ENCODE measurements around the gene EMILIN2.

Gene EMILIN2

DNA sequence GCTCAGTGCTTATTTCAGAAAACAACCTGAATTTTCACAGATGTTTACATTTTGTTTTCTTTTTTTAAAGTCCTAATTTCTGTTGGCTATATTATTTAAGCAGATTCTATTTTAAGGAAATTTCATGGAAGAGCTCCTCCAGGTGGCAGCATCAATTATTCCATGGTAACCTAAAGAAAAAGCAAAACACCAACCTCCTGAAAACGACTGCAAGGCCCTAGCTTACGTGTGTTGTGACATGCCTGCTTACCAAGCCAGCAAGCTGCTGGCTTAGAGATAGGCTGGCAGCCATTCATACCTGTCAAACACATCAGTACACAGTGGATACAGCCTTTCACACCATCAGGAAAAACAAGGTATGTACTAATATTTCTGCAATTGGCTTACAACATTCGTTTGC lies 101.2 kb downstream of the EMILIN2 start:
- H3K27me3 Mint-ChIP-seq (ENCODE audit: low read depth): no peaks in the 10 kb centered on the region

DNA sequence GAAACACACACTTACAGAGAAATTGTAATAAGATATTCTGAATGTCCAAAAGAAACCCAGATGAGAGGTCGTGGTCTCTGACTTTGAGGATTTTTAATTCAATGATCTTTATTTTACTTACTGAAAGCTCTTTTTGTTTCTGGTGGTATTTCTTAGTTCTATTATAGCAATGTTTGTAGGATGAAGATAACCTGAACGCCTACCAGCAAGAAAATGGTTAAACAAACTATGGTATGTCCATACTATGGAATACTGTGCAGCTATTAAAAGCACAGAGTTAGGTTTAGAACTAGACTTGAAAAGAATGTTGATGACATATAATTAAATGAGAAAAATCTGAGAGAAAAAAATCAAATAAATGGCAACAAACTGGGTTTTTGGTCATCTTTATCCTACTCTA lies 105.8 kb downstream of the EMILIN2 start:
- Mint-ChIP-seq H3K27me3 (ENCODE audit: low read depth) (no peaks in the 10 kb centered on the region), H3K9me3 (no peaks in the 10 kb centered on the region), H3K36me3 (ENCODE audit: low read depth) (peaks cover 70% of the 10 kb centered on the region), H3K4me1 (no peaks in the 10 kb centered on the region), H3K4me3 (no peak overlapping the region), H3K27ac (no peak overlapping the region)
- TF ChIP-seq, protein P1, sequence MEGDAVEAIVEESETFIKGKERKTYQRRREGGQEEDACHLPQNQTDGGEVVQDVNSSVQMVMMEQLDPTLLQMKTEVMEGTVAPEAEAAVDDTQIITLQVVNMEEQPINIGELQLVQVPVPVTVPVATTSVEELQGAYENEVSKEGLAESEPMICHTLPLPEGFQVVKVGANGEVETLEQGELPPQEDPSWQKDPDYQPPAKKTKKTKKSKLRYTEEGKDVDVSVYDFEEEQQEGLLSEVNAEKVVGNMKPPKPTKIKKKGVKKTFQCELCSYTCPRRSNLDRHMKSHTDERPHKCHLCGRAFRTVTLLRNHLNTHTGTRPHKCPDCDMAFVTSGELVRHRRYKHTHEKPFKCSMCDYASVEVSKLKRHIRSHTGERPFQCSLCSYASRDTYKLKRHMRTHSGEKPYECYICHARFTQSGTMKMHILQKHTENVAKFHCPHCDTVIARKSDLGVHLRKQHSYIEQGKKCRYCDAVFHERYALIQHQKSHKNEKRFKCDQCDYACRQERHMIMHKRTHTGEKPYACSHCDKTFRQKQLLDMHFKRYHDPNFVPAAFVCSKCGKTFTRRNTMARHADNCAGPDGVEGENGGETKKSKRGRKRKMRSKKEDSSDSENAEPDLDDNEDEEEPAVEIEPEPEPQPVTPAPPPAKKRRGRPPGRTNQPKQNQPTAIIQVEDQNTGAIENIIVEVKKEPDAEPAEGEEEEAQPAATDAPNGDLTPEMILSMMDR (IDR thresholded peaks at IDR 0.05; ENCODE audit: unreplicated experiment in 3 of 3): no peak

More for the DNA sequence above, 101.2 kb downstream of the EMILIN2 start:
- H3K27ac Mint-ChIP-seq: no peak overlapping the region
- no peaks in the 10 kb centered on the region for H3K9me3 Mint-ChIP-seq
- H3K36me3 Mint-ChIP-seq (ENCODE audit: low read depth): peaks cover 44% of the 10 kb centered on the region
- H3K4me1 Mint-ChIP-seq: no peaks in the 10 kb centered on the region
- H3K4me3 Mint-ChIP-seq: no peak overlapping the region
- TF ChIP-seq, protein P1 (IDR thresholded peaks at IDR 0.05; ENCODE audit: unreplicated experiment in 3 of 3): peak; percentile 32 to 41 (median 39)

DNA sequence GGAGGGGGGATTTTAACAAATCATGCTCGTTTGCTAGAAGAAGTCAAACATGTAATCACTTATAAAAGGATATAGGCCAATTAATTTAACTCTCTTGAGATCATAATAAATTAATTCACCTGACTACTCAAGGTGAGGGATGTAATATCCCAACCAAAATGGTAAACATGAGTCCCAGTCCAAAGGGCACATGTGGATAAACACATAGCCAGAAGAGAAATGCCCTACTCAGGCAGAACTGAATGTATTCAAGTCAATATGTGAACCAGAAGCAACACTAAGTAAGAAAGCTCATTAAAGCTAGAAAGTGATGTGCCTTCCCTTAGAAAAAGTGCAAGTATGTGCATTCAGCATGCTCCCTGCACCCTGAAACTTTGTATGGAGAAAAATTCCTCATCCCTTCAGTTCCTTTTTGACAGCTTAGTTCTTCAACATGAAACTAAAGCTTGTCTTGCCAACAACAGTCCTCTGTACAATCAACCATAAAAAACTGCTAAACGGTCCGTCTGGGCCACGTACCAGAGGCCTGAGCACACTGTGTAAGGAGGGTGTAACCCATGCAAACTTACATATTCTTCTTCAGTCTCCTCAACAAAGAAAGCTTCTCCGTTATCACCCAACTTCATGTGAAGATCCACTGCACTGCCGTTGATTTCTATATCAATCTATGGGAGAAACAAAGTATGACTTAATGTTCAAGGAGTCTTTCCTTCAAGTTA lies 107.3 kb downstream of the EMILIN2 start:
- H3K4me1 Mint-ChIP-seq: no peaks in the 10 kb centered on the region
- no peaks in the 10 kb centered on the region for H3K9me3 Mint-ChIP-seq
- no peak overlapping the region for H3K4me3 Mint-ChIP-seq
- H3K27me3 Mint-ChIP-seq (ENCODE audit: low read depth): no peaks in the 10 kb centered on the region
- no peak overlapping the region for H3K27ac Mint-ChIP-seq
- TF ChIP-seq, protein P1 (IDR thresholded peaks at IDR 0.05; ENCODE audit: unreplicated experiment in 3 of 3): no peak
- H3K36me3 Mint-ChIP-seq (ENCODE audit: low read depth): peaks cover 71% of the 10 kb centered on the region

DNA sequence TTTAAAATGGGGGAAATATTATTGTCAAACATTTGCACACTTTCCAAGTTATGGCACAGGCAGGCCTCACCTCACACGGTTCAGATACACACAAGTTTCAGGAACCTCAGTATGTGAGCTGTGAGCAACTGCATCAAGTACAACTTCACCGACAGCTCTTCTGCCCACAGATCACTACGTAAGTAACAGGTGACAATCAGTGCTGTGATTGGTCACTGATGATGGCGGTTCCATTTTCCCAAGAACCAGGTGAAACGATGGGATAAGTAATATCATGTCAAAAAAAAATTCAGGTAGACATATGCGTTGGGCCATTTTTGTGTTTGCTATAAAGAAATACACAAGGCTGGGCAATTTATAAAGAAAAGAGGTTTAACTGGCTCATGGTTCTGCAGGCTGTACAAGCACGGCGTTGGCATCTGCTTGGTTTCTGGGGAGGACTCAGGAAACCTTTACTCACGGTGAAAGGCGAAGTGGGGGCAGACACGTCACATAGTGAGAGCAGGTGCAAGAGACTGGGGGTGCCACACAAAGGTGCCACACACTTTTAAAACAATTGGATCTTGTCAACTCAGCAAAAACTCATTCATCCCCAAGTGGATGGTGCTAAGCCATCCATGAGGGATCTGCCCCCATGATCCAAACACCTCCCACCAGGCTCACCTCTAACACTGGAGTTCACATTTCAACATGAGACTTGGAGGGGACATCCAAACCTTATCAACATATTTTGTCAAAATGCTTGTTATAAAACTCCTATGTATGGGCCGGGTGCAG lies 108.3 kb downstream of the EMILIN2 start:
- Mint-ChIP-seq H3K27ac (no peak overlapping the region), H3K4me3 (no peak overlapping the region), H3K9me3 (no peaks in the 10 kb centered on the region), H3K27me3 (ENCODE audit: low read depth) (no peaks in the 10 kb centered on the region), H3K36me3 (ENCODE audit: low read depth) (peaks cover 74% of the 10 kb centered on the region), H3K4me1 (peaks cover 4% of the 10 kb centered on the region)
- TF ChIP-seq, protein P1 (IDR thresholded peaks at IDR 0.05; ENCODE audit: unreplicated experiment in 3 of 3): no peak

DNA sequence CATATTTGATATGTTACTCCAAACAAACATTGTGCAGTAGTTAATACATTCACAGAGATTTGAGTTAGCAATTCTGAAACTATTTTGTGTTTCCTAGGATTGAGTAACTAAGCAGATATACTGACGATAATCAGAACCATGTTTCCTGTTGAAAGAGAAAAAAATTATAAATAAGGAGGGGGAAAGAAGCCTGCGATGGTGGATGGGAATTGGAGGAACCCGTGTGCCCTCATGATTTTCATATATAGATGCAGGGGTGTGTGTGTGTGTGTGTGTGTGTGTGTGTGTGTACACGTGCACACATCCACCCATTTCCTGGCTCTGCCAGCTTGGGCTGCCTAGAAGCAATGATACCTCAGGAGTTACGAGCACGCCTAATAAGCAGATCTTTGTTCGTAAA lies 109.2 kb downstream of the EMILIN2 start:
- Mint-ChIP-seq H3K36me3 (ENCODE audit: low read depth) (peaks cover 71% of the 10 kb centered on the region), H3K27ac (no peak overlapping the region), H3K9me3 (no peaks in the 10 kb centered on the region), H3K4me3 (no peak overlapping the region), H3K4me1 (peaks cover 11% of the 10 kb centered on the region), H3K27me3 (ENCODE audit: low read depth) (no peaks in the 10 kb centered on the region)
- TF ChIP-seq, protein P1 (IDR thresholded peaks at IDR 0.05; ENCODE audit: unreplicated experiment in 3 of 3): no peak
